Measurements from ENCODE around the gene EPS15. TPM values are rescaled to one million over a fixed set of nuclear protein-coding genes. Genes with fewer than 3 reads are reported as not detected.

EPS15 gene
- total and polyA plus RNA-seq, 9 of the 15 experiments (the other 6 are each of a cell fraction or from before 2014, with no cell fraction given): 23.1 to 69.0 (median 41.7) TPM

DNA sequence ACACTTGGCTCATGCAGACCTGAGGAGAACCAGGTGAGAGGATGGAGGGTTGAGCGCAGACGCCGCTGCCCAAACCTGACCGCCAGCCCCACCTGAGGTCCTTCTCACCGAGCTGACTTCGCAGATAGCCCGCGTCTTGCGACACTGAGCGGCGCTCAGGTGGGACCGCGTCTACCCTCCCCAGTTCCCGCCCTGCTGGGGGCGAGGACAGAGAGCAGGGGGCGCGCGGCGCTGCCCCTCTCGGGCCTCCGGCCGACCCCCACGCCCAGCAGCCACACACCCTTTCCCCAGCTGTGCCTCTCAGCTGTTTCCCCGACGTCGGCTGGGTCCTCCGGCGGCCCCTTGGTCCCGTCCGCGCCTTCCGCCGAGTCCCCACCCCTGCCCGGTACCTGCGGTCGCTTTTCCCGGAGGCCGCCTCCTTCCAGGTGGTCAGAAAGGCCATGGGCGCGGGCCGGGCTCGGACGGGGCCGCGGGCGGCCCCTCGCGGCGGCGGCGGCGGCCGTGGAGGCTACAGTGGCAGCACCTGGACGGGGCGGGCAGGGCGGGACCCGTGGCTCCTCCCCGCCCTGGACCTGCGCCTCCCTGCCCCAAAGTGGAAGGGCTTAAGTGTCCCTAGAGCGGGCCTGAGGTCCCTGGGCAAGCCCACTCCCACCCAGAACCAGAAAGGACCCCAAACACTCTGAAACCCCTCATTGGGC is 174.3 kb downstream of the EPS15 start (continued):
- TF ChIP-seq CTCF (IDR thresholded peaks at IDR 0.05 in 2 of 3, conservative IDR thresholded peaks at IDR 0.05 in 1 of 3; ENCODE audit: insufficient read depth in 2 of 3, low read depth in 1 of 3, low read length in 3 of 3): peak in 2 of 3 experiments; percentile 32 to 50; a peak in 2 of 6 replicates
- no peak for TF ChIP-seq CHD4 (IDR thresholded peaks at IDR 0.05; ENCODE audit: insufficient read depth, insufficient replicate concordance, low read depth, low read length, poor library complexity, severe bottlenecking)
- TF ChIP-seq CHD2 (IDR thresholded peaks at IDR 0.05; ENCODE audit: low read depth, low read length): no peak
- peak; percentile 21; the same call in 1 of the 2 replicates for TF ChIP-seq RBFOX2 (IDR thresholded peaks at IDR 0.05; ENCODE audit: low read depth, low read length)
- TF ChIP-seq BRF1 (IDR thresholded peaks at IDR 0.05; ENCODE audit: borderline replicate concordance, extremely low read depth, insufficient read length): no peak
- TF ChIP-seq TARDBP (IDR thresholded peaks at IDR 0.05): no peak
- TF ChIP-seq TCF15 (CRISPR knock-in tag; IDR thresholded peaks at IDR 0.05): no peak
- peak; percentile 9; the same call in 1 of the 2 replicates for TF ChIP-seq NCOA6 (IDR thresholded peaks at IDR 0.05)
- TF ChIP-seq FIP1L1 (IDR thresholded peaks at IDR 0.05; ENCODE audit: low read depth, low read length, poor library complexity, severe bottlenecking): peak; percentile 54
- no peak for TF ChIP-seq ZNF707 (CRISPR knock-in tag; conservative IDR thresholded peaks at IDR 0.05)
- TF ChIP-seq, protein P1, sequence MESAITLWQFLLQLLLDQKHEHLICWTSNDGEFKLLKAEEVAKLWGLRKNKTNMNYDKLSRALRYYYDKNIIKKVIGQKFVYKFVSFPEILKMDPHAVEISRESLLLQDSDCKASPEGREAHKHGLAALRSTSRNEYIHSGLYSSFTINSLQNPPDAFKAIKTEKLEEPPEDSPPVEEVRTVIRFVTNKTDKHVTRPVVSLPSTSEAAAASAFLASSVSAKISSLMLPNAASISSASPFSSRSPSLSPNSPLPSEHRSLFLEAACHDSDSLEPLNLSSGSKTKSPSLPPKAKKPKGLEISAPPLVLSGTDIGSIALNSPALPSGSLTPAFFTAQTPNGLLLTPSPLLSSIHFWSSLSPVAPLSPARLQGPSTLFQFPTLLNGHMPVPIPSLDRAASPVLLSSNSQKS (CRISPR knock-in tag; IDR thresholded peaks at IDR 0.05): no peak
- TF ChIP-seq ZSCAN29 (IDR thresholded peaks at IDR 0.05): no peak
- TF ChIP-seq ZNF121 (CRISPR knock-in tag; conservative IDR thresholded peaks at IDR 0.05): no peak
- no peak for TF ChIP-seq ZNF77 (CRISPR knock-in tag; IDR thresholded peaks at IDR 0.05)
- TF ChIP-seq ZNF766 (CRISPR knock-in tag; conservative IDR thresholded peaks at IDR 0.05): no peak
- no peak for TF ChIP-seq ILF3 (IDR thresholded peaks at IDR 0.05; ENCODE audit: borderline replicate concordance)
- TF ChIP-seq KDM1A (IDR thresholded peaks at IDR 0.05): no peak
- TF ChIP-seq ZNF764 (CRISPR knock-in tag; IDR thresholded peaks at IDR 0.05; ENCODE audit: low read depth): no peak
- no peak for TF ChIP-seq SIRT6 (IDR thresholded peaks at IDR 0.05; ENCODE audit: low read depth, low read length)
- no peak for TF ChIP-seq STAT6 (CRISPR knock-in tag; IDR thresholded peaks at IDR 0.05)
- TF ChIP-seq RBM14 (IDR thresholded peaks at IDR 0.05; ENCODE audit: borderline replicate concordance, insufficient read depth, low read depth, low read length): no peak
- TF ChIP-seq SMAD2 (IDR thresholded peaks at IDR 0.05; ENCODE audit: low read depth, low read length): no peak

Data from K562 (cell line).